GM23338 (cell line): Measurements from ENCODE around the gene MRPS14.

Experiments used
- CTCF ChIP-seq, 2 experiments: fragments of 200-600 bp in 1 of 2; sonication (generic) in 1 of 2; conservative IDR thresholded peaks; 2 replicates each; pipeline versions ENCODE4 v1.5.1 to v1.6.1; 2016 to 2017; ENCODE audit warnings: antibody characterized with exemption in 2 of 2, low read depth in 2 of 2, mild to moderate bottlenecking in 2 of 2, moderate library complexity in 1 of 2
- ETS1 ChIP-seq: IDR thresholded peaks from 2 replicates; pipeline ENCODE4 v1.6.1; 2016; ENCODE audit warnings: antibody characterized with exemption
- EZH2 ChIP-seq: fragments of 200-600 bp; sonication (generic); IDR thresholded peaks from one replicate; pipeline ENCODE4 v1.8.0; 2017; ENCODE audit warnings: antibody characterized with exemption, mild to moderate bottlenecking, low read depth; ENCODE audit not compliant: unreplicated experiment
- EZH2phosphoT487 ChIP-seq: fragments of 200-600 bp; sonication (generic); IDR thresholded peaks from one replicate; pipeline ENCODE4 v1.8.1; 2018; ENCODE audit warnings: antibody characterized with exemption; ENCODE audit not compliant: unreplicated experiment
- NANOG ChIP-seq: IDR thresholded peaks from 2 replicates; pipeline ENCODE4 v1.6.1; 2016; ENCODE audit warnings: antibody characterized with exemption, borderline replicate concordance
- POLR2AphosphoS5 ChIP-seq: IDR thresholded peaks from 2 replicates; pipeline ENCODE4 v1.6.1; 2016; ENCODE audit warnings: antibody characterized with exemption, low read depth
- STAT1 ChIP-seq: IDR thresholded peaks from one replicate; pipeline ENCODE4 v1.6.1; 2016; ENCODE audit warnings: antibody characterized with exemption; ENCODE audit not compliant: unreplicated experiment
- ZNF114 ChIP-seq: fragments of 250-450 bp; sonication (Bioruptor Pico); IDR thresholded peaks from 2 replicates; pipeline ENCODE4 v1.5.0; 2020; ENCODE audit warnings: mild to moderate bottlenecking, moderate library complexity

- no peak for TF ChIP-seq CTCF (conservative IDR thresholded peaks at IDR 0.05; ENCODE audit: low read depth in 2 of 2)
- TF ChIP-seq POLR2AphosphoS5: no peak
- no peak for TF ChIP-seq EZH2
- TF ChIP-seq ZNF114 (CRISPR knock-in tag): no peak
- no peak for TF ChIP-seq NANOG
- TF ChIP-seq STAT1: no peak
- no peak for TF ChIP-seq ETS1
- TF ChIP-seq EZH2phosphoT487: no peak
Observed at GRCh38 chr1:174968750-174969244, 54.4 kb downstream of the MRPS14 start.
